Thymus (tissue), 2 donors: ENCODE results near the gene PPP1R15B. TPM values are rescaled to one million over a fixed set of nuclear protein-coding genes. Genes with fewer than 3 reads are reported as not detected.

Source experiments
- polyA plus RNA-seq: library from polyadenylated mRNA; stranded (reverse); fragments of 200-250 nt; gene quantifications from one replicate; pipeline ENCODE4 v1.2.3, GENCODE V29; 2013
- total RNA-seq: library from RNA; stranded (reverse); fragments of 120-200 nt; gene quantifications from one replicate; pipeline ENCODE4 v1.2.4, GENCODE V29; 2013
- donor health status: healthy.

Gene PPP1R15B
- total and polyA plus RNA-seq, 2 donors, result 26.2 to 29.8 TPM

Other genes starting within 250 kb of the PPP1R15B start
- 0.66 TPM for gene REN, start 245.5 kb downstream of the PPP1R15B start, total RNA-seq
- 1.9 TPM for gene REN, start 245.5 kb downstream of the PPP1R15B start, polyA plus RNA-seq
- gene KISS1, start 215.3 kb downstream of the PPP1R15B start, total RNA-seq, result 0.90 TPM
- gene KISS1, start 215.3 kb downstream of the PPP1R15B start, polyA plus RNA-seq, result 4.3 TPM
- 0.47 TPM for gene GOLT1A, start 197.8 kb downstream of the PPP1R15B start, total RNA-seq
- 1.4 TPM for gene GOLT1A, start 197.8 kb downstream of the PPP1R15B start, polyA plus RNA-seq
- 0.47 TPM for gene PLEKHA6, start 51.9 kb downstream of the PPP1R15B start, total RNA-seq
- gene PLEKHA6, start 51.9 kb downstream of the PPP1R15B start, polyA plus RNA-seq, result 1.4 TPM
- gene PIK3C2B, start 83.0 kb upstream of the PPP1R15B start, total RNA-seq, result 8.4 TPM
- 12.6 TPM for gene PIK3C2B, start 83.0 kb upstream of the PPP1R15B start, polyA plus RNA-seq
- 54.4 TPM for gene MDM4, start 104.6 kb upstream of the PPP1R15B start, total RNA-seq
- gene MDM4, start 104.6 kb upstream of the PPP1R15B start, polyA plus RNA-seq, result 41.0 TPM